ENCODE results near the gene DLD. TPM values are rescaled to one million over a fixed set of nuclear protein-coding genes. Genes with fewer than 3 reads are reported as not detected.

DLD gene
- total and polyA plus RNA-seq, 9 of the 15 experiments (the other 6 are each of a cell fraction or from before 2014, with no cell fraction given): 130 to 639 (median 247) TPM

- TF ChIP-seq RBM14 (IDR thresholded peaks at IDR 0.05; ENCODE audit: borderline replicate concordance, insufficient read depth, low read depth, low read length) (0 out of 2 replicates have a peak, but pooled peaks have one; percentile 46), POLR3G (IDR thresholded peaks at IDR 0.05; ENCODE audit: extremely low read depth, insufficient read length, insufficient replicate concordance) (no peak), ZKSCAN8 (CRISPR knock-in tag; IDR thresholded peaks at IDR 0.05) (no peak), HNRNPUL1 (IDR thresholded peaks at IDR 0.05; ENCODE audit: low read length) (no peak), ZSCAN32 (CRISPR knock-in tag; IDR thresholded peaks at IDR 0.05) (no peak), BRF1 (IDR thresholded peaks at IDR 0.05; ENCODE audit: borderline replicate concordance, extremely low read depth, insufficient read length) (no peak), DIDO1 (tag; IDR thresholded peaks at IDR 0.05; ENCODE audit: low read depth) (peak; percentile 78), KLF1 (tag; IDR thresholded peaks at IDR 0.05) (peak; percentile 66), ZKSCAN1 (IDR thresholded peaks at IDR 0.05; ENCODE audit: low read depth, low read length) (peak; percentile 46; the same call in 1 of the 2 replicates), RB1 (IDR thresholded peaks at IDR 0.05; ENCODE audit: low read depth) (peak; percentile 88), ARNT (IDR thresholded peaks at IDR 0.05) (no peak), HMGXB4 (CRISPR knock-in tag; IDR thresholded peaks at IDR 0.05) (peak; percentile 95), NFYB (IDR thresholded peaks at IDR 0.05; ENCODE audit: extremely low read depth, insufficient read length) (peak; percentile 87), PRMT5 (CRISPR knock-in tag; IDR thresholded peaks at IDR 0.05) (no peak), CSDE1 (IDR thresholded peaks at IDR 0.05) (0 out of 4 replicates have a peak, but pooled peaks of 1 of the 2 experiments have one; percentile 52), ZNF253 (CRISPR knock-in tag; conservative IDR thresholded peaks at IDR 0.05) (no peak), FOXJ2 (tag; IDR thresholded peaks at IDR 0.05) (peak; percentile 55; the same call in 1 of the 2 replicates), EHMT2 (IDR thresholded peaks at IDR 0.05) (peak; percentile 46; the same call in 1 of the 2 replicates), KDM4B (IDR thresholded peaks at IDR 0.05; ENCODE audit: borderline replicate concordance in 2 of 2, low read depth in 1 of 2) (no peak; a peak in 1 of 4 replicates), RHOXF2B (CRISPR knock-in tag; conservative IDR thresholded peaks at IDR 0.05) (peak; percentile 3; the same call in 1 of the 2 replicates), PURB (CRISPR knock-in tag; IDR thresholded peaks at IDR 0.05; ENCODE audit: low read depth) (no peak), KHSRP (IDR thresholded peaks at IDR 0.05) (peak; percentile 72), ZBED1 (IDR thresholded peaks at IDR 0.05) (peak; percentile 66; the same call in 1 of the 2 replicates), NR1H2 (CRISPR knock-in tag; IDR thresholded peaks at IDR 0.05) (no peak; the same call in 1 of the 2 replicates), CREB3L1 (IDR thresholded peaks at IDR 0.05; ENCODE audit: borderline replicate concordance, low read depth) (peak; percentile 76), SMAD1 (IDR thresholded peaks at IDR 0.05; ENCODE audit: low read depth, low read length, partially characterized antibody) (peak; percentile 20), RCOR1 (IDR thresholded peaks at IDR 0.05; ENCODE audit: borderline replicate concordance in 1 of 2, low read depth in 2 of 2, low read length in 2 of 2) (peak in 1 of 2 experiments; percentile 2; a peak in 1 of 4 replicates)
These were observed at the start of gene DLD (continued) for GRCh38 chr7:107890962-107891635.
